CD4-positive, alpha-beta T cell (primary cell): ENCODE measurements around the gene SIRT6. TPM values are rescaled to one million over a fixed set of nuclear protein-coding genes. Genes with fewer than 3 reads are reported as not detected.

ENCODE experiments used
- ATAC-seq: fragments of 200-7000 bp; cut with Tn5 transposase; one replicate; pipeline ENCODE4 v1.10.0; 2022; ENCODE audit warnings: mild to moderate bottlenecking; ENCODE audit not compliant: poor library complexity
- CTCF ChIA-PET: fragments of 350-600 bp; sonication (Branson Sonifier 250); formaldehyde crosslinking; loops from one replicate; lab custom pipeline; 2021; ENCODE audit warnings: antibody characterized with exemption, inconsistent platforms; lab: Charles Lee
- POLR2A ChIA-PET: fragments of 350-600 bp; sonication (Branson Sonifier 250); formaldehyde crosslinking; loops from one replicate; lab custom pipeline; 2021; ENCODE audit warnings: antibody characterized with exemption, inconsistent platforms; lab: Charles Lee
- DNase-seq, 14 experiments: peaks; one replicate each; pipeline ENCODE4 v3.0.0-alpha.2; 2013 to 2020; ENCODE audit warnings: mixed read lengths in 2 of 14
- H3K27ac ChIP-seq, 2 donors: one replicate each; pipeline versions ENCODE4 v1.5.1 to v1.7.0; 2013; ENCODE audit warnings: low read length in 2 of 2, low read depth in 1 of 2, mild to moderate bottlenecking in 1 of 2
- H3K27me3 ChIP-seq, 2 experiments: 1 replicate in 1 of 2; 2 replicates in 1 of 2; pipeline versions ENCODE4 v1.6.1 to v1.7.0; 2013; ENCODE audit warnings: low read length in 2 of 2, control low read depth in 1 of 2, mild to moderate bottlenecking in 1 of 2, moderate library complexity in 1 of 2; ENCODE audit not compliant: insufficient read depth in 2 of 2, control insufficient read depth in 1 of 2
- H3K36me3 ChIP-seq: one replicate; pipeline ENCODE4 v1.6.1; 2013; ENCODE audit warnings: low read length, control low read depth; ENCODE audit not compliant: insufficient read depth
- H3K4me1 ChIP-seq: one replicate; pipeline ENCODE4 v1.6.1; 2013; ENCODE audit warnings: low read length, control low read depth; ENCODE audit not compliant: insufficient read depth
- H3K4me3 ChIP-seq: one replicate; pipeline ENCODE4 v1.5.1; 2013; ENCODE audit warnings: mild to moderate bottlenecking, low read length, moderate library complexity
- H3K9me3 ChIP-seq, 2 experiments: 1 replicate in 1 of 2; 2 replicates in 1 of 2; pipeline versions ENCODE4 v1.6.1 to v1.7.0; 2013; ENCODE audit warnings: low read length in 2 of 2, mild to moderate bottlenecking in 2 of 2, control low read depth in 1 of 2, moderate library complexity in 1 of 2; ENCODE audit not compliant: control insufficient read depth in 1 of 2, insufficient read depth in 1 of 2
- H3K27ac Mint-ChIP-seq: one replicate; pipeline ENCODE4 v1.8.0; 2020; ENCODE audit warnings: mixed read lengths
- H3K27me3 Mint-ChIP-seq: one replicate; pipeline ENCODE4 v1.8.0; 2021; ENCODE audit warnings: mixed read lengths
- H3K36me3 Mint-ChIP-seq: one replicate; pipeline ENCODE4 v1.8.0; 2021; ENCODE audit warnings: low read depth, mixed read lengths
- H3K4me1 Mint-ChIP-seq: one replicate; pipeline ENCODE4 v1.8.0; 2021; ENCODE audit warnings: low read depth, mixed read lengths
- H3K4me3 Mint-ChIP-seq: one replicate; pipeline ENCODE4 v1.8.0; 2020; ENCODE audit warnings: mild to moderate bottlenecking, mixed read lengths
- H3K9me3 Mint-ChIP-seq: one replicate; pipeline ENCODE4 v1.8.0; 2020; ENCODE audit warnings: mixed read lengths
- CTCF ChIP-seq: fragments of 200-600 bp; IDR thresholded peaks from one replicate; pipeline ENCODE4 v1.8.0; 2022; ENCODE audit warnings: antibody characterized with exemption, mild to moderate bottlenecking
- intact Hi-C, 2 experiments: fragments of 100-400 bp; cut with DNase I in 1 of 2; cut with micrococcal nuclease in 1 of 2; formaldehyde crosslinking; loops; one replicate each; pipeline versions ENCODE4 v1.15.1 to v1.9.0; 2023 to 2025; cut with DNase I, micrococcal nuclease
- total RNA-seq, 174 experiments: library from RNA in 2 of 174; stranded (reverse) in 2 of 174; gene quantifications; one replicate each; pipeline ENCODE4 v1.2.3 and lab custom pipeline; 2021 to 2026

The SIRT6 gene
- total RNA-seq, 2 experiments from 2014 or later: 11.2 to 14.2 TPM

GRCh38 chr19:4184718-4185352, 2.5 kb upstream of the SIRT6 start:
- POLR2A ChIA-PET: no interaction called here
- Histone ChIP-seq H3K4me3 (no peak overlapping the region), H3K36me3 (no peaks in the 10 kb centered on the region), H3K4me1 (peaks cover 44% of the 10 kb centered on the region), H3K27ac (no peak overlapping the region), H3K27me3 (no peaks in the 10 kb centered on the region), H3K9me3 (no peaks in the 10 kb centered on the region)
- CTCF ChIA-PET: no interaction called here
- peaks cover 7% of the 10 kb centered on the region for H3K27me3 Mint-ChIP-seq
- ATAC-seq (no peak), DNase-seq (no peak)
- peaks cover 16% of the 10 kb centered on the region for H3K36me3 Mint-ChIP-seq
- TF ChIP-seq CTCF: no peak
- peaks cover 24% of the 10 kb centered on the region for H3K4me1 Mint-ChIP-seq
- intact Hi-C loops: loop anchor here in 1 of 2 experiments (2.0 to 5.0 kb wide), 7 partner anchors 62 to 272 kb away; partner anchors contain the start of genes MAP2K2, MPND, PIAS4 and UBXN6
- H3K9me3 Mint-ChIP-seq: no peaks in the 10 kb centered on the region
- H3K4me3 Mint-ChIP-seq: peak overlapping the region; percentile 56
- no peak overlapping the region for H3K27ac Mint-ChIP-seq

- H3K9me3 ChIP-seq: no peaks in the 10 kb centered on the region
- no peak overlapping the region for H3K27ac Mint-ChIP-seq
- H3K4me1 Mint-ChIP-seq: peaks cover 31% of the 10 kb centered on the region
- POLR2A ChIA-PET: interaction anchor here (0.6 kb wide), 1 partner anchor 197 kb away, joined by 3 read pairs; no protein-coding TSS in a partner anchor
- no peaks in the 10 kb centered on the region for H3K9me3 Mint-ChIP-seq
- peaks cover 23% of the 10 kb centered on the region for H3K36me3 Mint-ChIP-seq
- no peak overlapping the region for H3K4me3 ChIP-seq
- peaks cover 47% of the 10 kb centered on the region for H3K4me1 ChIP-seq
- TF ChIP-seq CTCF: no peak
- DNase-seq (no peak), ATAC-seq (no peak)
- CTCF ChIA-PET: no interaction called here
- no peaks in the 10 kb centered on the region for H3K27me3 ChIP-seq
- no peak overlapping the region for H3K27ac ChIP-seq
- peaks cover 5% of the 10 kb centered on the region for H3K36me3 ChIP-seq
- H3K27me3 Mint-ChIP-seq: peaks cover 3% of the 10 kb centered on the region
- intact Hi-C loops: loop anchor here (2.0 to 5.0 kb wide), 7 partner anchors 62 to 273 kb away; partner anchors contain the start of genes MAP2K2 (in 1 of the 2), MPND (in 1 of the 2), PIAS4 (in 1 of the 2) and UBXN6 (in 1 of the 2)
- H3K4me3 Mint-ChIP-seq: peak overlapping the region; percentile 82
Measured at GRCh38 chr19:4183967-4184717, 1.8 kb upstream of the SIRT6 start.

GRCh38 chr19:4181053-4181508, 1.3 kb downstream of the SIRT6 start:
- ChIA-PET CTCF (no interaction called here), POLR2A (no interaction called here)
- Histone ChIP-seq H3K27me3 (no peaks in the 10 kb centered on the region), H3K4me1 (peaks cover 41% of the 10 kb centered on the region), H3K36me3 (peaks cover 15% of the 10 kb centered on the region), H3K4me3 (no peak overlapping the region), H3K9me3 (no peaks in the 10 kb centered on the region), H3K27ac (no peak overlapping the region)
- Mint-ChIP-seq H3K4me3 (peak overlapping the region; percentile 72), H3K4me1 (peaks cover 32% of the 10 kb centered on the region), H3K27ac (peak overlapping the region; percentile 64), H3K9me3 (no peaks in the 10 kb centered on the region), H3K36me3 (peaks cover 39% of the 10 kb centered on the region), H3K27me3 (peaks cover 3% of the 10 kb centered on the region)
- DNase-seq (no peak), ATAC-seq (no peak)
- intact Hi-C loops: loop anchor here in 1 of 2 experiments (5.0 kb wide), 6 partner anchors 59 to 276 kb away; partner anchors contain the start of genes MAP2K2, MPND, PIAS4 and UBXN6
- no peak for TF ChIP-seq CTCF
